ENCODE data around the gene FAM107A. TPM values are rescaled to one million over a fixed set of nuclear protein-coding genes. Genes with fewer than 3 reads are reported as not detected.

Gene FAM107A
- total and polyA plus RNA-seq, 11 donors, result 24.6 to 144 (median 47.9) TPM

GRCh38 chr3:58612830-58613229 lies 35.6 kb upstream of the FAM107A start:
- ATAC-seq (peak; percentile 27 to 84 (median 71)), DNase-seq (peak in 3 of 5 donors; percentile 31 to 84 (median 71))
- H3K4me1 ChIP-seq, result peaks cover 0 to 60% (median 12%) of the 10 kb centered on the region in 12 donors
- no peak for TF ChIP-seq POLR2A (IDR thresholded peaks at IDR 0.05)
- 25 to 51% (median 29%) methylated on average over 9 of the region's 9 CpGs for WGBS, 4 donors
- H3K4me3 ChIP-seq, result no peak overlapping the region
- intact Hi-C loops (cut with DNase I), result no loop called here
- no peaks in the 10 kb centered on the region for H3K9me3 ChIP-seq
- no peaks in the 10 kb centered on the region for H3K27me3 ChIP-seq
- H3K36me3 ChIP-seq, result no peaks in the 10 kb centered on the region
- peak overlapping the region in 8 of 12 donors; percentile 3 to 81 (median 50) for H3K27ac ChIP-seq

GRCh38 chr3:58609990-58610389 lies 32.8 kb upstream of the FAM107A start:
- Histone ChIP-seq H3K9me3 (no peaks in the 10 kb centered on the region), H3K4me3 (no peak overlapping the region), H3K4me1 (peaks cover 0 to 42% (median 10%) of the 10 kb centered on the region in 12 donors), H3K27ac (peak overlapping the region in 10 of 12 donors; percentile 19 to 78 (median 40)), H3K27me3 (no peaks in the 10 kb centered on the region), H3K36me3 (no peaks in the 10 kb centered on the region)
- TF ChIP-seq POLR2A (IDR thresholded peaks at IDR 0.05), result no peak
- no peak for TF ChIP-seq CTCF (IDR thresholded peaks at IDR 0.05)
- ATAC-seq, result peak in 3 of 4 donors; percentile 35 to 50 (median 36)
- WGBS, 4 donors, result 77 to 85% (median 79%) methylated on average over 7 of the region's 7 CpGs
- intact Hi-C loops (cut with DNase I), result no loop called here
- DNase-seq, result no peak

DNA sequence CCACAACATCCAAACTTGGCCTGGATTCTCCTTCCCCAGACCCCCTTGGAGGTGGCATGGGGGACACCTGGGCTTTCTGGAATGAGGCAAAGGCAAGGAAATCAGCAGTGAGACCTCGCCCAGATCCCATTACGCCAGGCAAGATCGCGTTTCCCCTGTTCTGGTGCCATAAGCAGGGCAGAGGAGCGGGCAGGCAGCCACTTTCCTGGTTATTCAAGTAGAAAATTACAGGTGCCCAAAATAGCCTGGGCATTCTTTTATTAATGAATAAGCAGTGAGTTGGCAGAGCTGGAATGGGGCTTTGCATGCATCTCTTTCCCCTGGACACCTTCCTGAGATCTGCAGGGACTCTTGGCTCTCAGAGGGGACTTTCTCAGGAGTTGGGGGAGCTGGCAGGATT lies 31.5 kb upstream of the FAM107A start:
- no peak overlapping the region for H3K4me3 ChIP-seq
- H3K36me3 ChIP-seq, result no peaks in the 10 kb centered on the region
- H3K4me1 ChIP-seq, result peaks cover 0 to 40% (median 10%) of the 10 kb centered on the region in 12 donors
- peak overlapping the region in 10 of 12 donors; percentile 19 to 78 (median 56) for H3K27ac ChIP-seq
- WGBS, 4 donors, result 48 to 66% (median 56%) methylated on average over 5 of the region's 5 CpGs
- ATAC-seq (peak; percentile 56 to 73 (median 62)), DNase-seq (peak in 4 of 5 donors; percentile 55 to 82 (median 66))
- TF ChIP-seq POLR2A (IDR thresholded peaks at IDR 0.05), result no peak
- TF ChIP-seq CTCF (IDR thresholded peaks at IDR 0.05), result no peak
- H3K9me3 ChIP-seq, result no peaks in the 10 kb centered on the region
- intact Hi-C loops (cut with DNase I), result no loop called here
- H3K27me3 ChIP-seq, result no peaks in the 10 kb centered on the region

- H3K4me3 ChIP-seq, result no peak overlapping the region
- H3K27ac ChIP-seq, result peak overlapping the region in 1 of 12 donors; percentile 61
- no peaks in the 10 kb centered on the region for H3K36me3 ChIP-seq
- H3K9me3 ChIP-seq, result no peaks in the 10 kb centered on the region
- H3K4me1 ChIP-seq, result peaks cover 0 to 31% (median 9%) of the 10 kb centered on the region in 12 donors
- WGBS, 4 donors, result 80 to 85% (median 82%) methylated on average over 4 of the region's 4 CpGs
- TF ChIP-seq POLR2A (IDR thresholded peaks at IDR 0.05) (no peak), CTCF (IDR thresholded peaks at IDR 0.05) (no peak)
- no peaks in the 10 kb centered on the region for H3K27me3 ChIP-seq
- DNase-seq (no peak), ATAC-seq (no peak)
- intact Hi-C loops (cut with DNase I), result no loop called here
These were observed 30.6 kb upstream of the FAM107A start for GRCh38 chr3:58607816-58608215.

DNA sequence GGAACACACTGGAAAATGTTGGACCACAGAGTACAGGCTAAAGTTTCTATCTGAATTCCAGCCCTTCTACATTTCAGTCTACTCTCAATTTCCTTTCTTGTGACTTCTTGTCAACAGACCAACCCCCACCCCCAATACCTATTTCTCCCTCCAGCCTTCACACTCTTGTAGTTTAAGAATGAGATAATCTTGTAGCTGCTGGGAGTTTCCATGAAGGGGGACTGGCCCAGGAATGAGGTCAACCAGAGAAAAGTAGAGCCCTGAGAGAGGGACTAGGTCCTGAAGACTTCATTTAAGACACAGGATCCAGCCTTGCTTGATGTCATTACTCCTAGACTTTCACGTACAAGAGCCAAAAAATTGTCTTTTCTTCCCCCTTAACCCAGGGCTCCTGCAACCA lies 29.5 kb upstream of the FAM107A start:
- Histone ChIP-seq H3K4me1 (peaks cover 0 to 29% (median 9%) of the 10 kb centered on the region in 12 donors), H3K27ac (no peak overlapping the region), H3K36me3 (no peaks in the 10 kb centered on the region), H3K27me3 (no peaks in the 10 kb centered on the region), H3K9me3 (no peaks in the 10 kb centered on the region), H3K4me3 (no peak overlapping the region)
- TF ChIP-seq POLR2A (IDR thresholded peaks at IDR 0.05), result no peak
- TF ChIP-seq CTCF (IDR thresholded peaks at IDR 0.05), result no peak
- intact Hi-C loops (cut with DNase I), result no loop called here
- DNase-seq (no peak), ATAC-seq (no peak)
- 82 to 100% (median 91%) methylated on average over 1 of the region's 1 CpG for WGBS, 4 donors
